K562 (cell line): ENCODE data around the gene GFRA1. TPM values are rescaled to one million over a fixed set of nuclear protein-coding genes. Genes with fewer than 3 reads are reported as not detected.

Experiments
- ATAC-seq: fragments of 200-7000 bp; cut with Tn5 transposase; 3 replicates; pipeline ENCODE4 v1.9.1; 2020; ENCODE audit warnings: moderate library complexity
- BruUV-seq: library from RNA; stranded (reverse); fragments of 400-500 nt; replicated peaks from 2 replicates; lab custom pipeline; 2021; lab: Mats Ljungman, UMichigan
- CTCF ChIA-PET: fragments of 300-600 bp; formaldehyde crosslinking; extraction: SDS; loops from one replicate; lab custom pipeline; 2021; ENCODE audit warnings: low intra/inter-chr PET ratio; lab: Yijun Ruan, JAX
- POLR2A ChIA-PET: fragments of 300-600, 350-650 bp; sonication (Branson Sonifier 250); formaldehyde crosslinking; extraction: SDS; loops from one replicate; lab custom pipeline; 2021; ENCODE audit warnings: antibody characterized with exemption, inconsistent platforms; lab: Yijun Ruan, JAX
- DNase-seq, 4 experiments: peaks; one replicate each; pipeline versions ENCODE4 v3.0.0 to v3.0.0-alpha.2; 2011 to 2018; ENCODE audit warnings: low spot score in 3 of 4, mixed read lengths in 3 of 4; ENCODE audit errors: extremely low read depth in 1 of 4
- FAIRE-seq: peaks from 2 replicates; lab custom pipeline; 2011; peaks lifted over from hg19 to GRCh38; lab: Jason Lieb, UNC
- H2AFZ ChIP-seq: 2 replicates; pipeline ENCODE4 v1.6.0; 2011; ENCODE audit warnings: low read depth, low read length, control low read depth, inconsistent platforms
- H3K27ac ChIP-seq: fragments of 200-600 bp; 3 replicates; pipeline ENCODE4 v1.8.0; 2011; ENCODE audit warnings: low read depth, mild to moderate bottlenecking, control low read depth, inconsistent platforms, low read length, moderate library complexity, mixed read lengths; ENCODE audit errors: extremely low read depth
- H3K27me3 ChIP-seq, 2 experiments: fragments of 300-600 bp in 1 of 2; 2 replicates in 1 of 2; 3 replicates in 1 of 2; pipeline versions ENCODE4 v1.6.0 to v1.8.0; 2011; ENCODE audit warnings: inconsistent platforms in 2 of 2, low read length in 2 of 2, mild to moderate bottlenecking in 1 of 2, mixed read lengths in 1 of 2, moderate library complexity in 1 of 2; ENCODE audit not compliant: control insufficient read depth in 2 of 2, insufficient read depth in 2 of 2
- H3K36me3 ChIP-seq: fragments of 300-600 bp; 3 replicates; pipeline ENCODE4 v1.8.0; 2011; ENCODE audit warnings: mild to moderate bottlenecking, low read length, inconsistent platforms; ENCODE audit not compliant: control insufficient read depth, insufficient read depth
- H3K4me1 ChIP-seq, 2 experiments: fragments of 200-600 bp in 1 of 2; replicated peaks in 1 of 2; 2 replicates in 1 of 2; 3 replicates in 1 of 2; pipeline versions ENCODE4 v1.5.1 to v1.8.0; 2011; ENCODE audit warnings: inconsistent platforms in 2 of 2, low read length in 2 of 2, mild to moderate bottlenecking in 1 of 2, mixed read lengths in 1 of 2, moderate library complexity in 1 of 2; ENCODE audit not compliant: control insufficient read depth in 2 of 2, insufficient read depth in 2 of 2
- H3K4me2 ChIP-seq: 2 replicates; pipeline ENCODE4 v1.6.1; 2011; ENCODE audit warnings: low read length, control low read depth, inconsistent platforms, mixed read lengths; ENCODE audit not compliant: insufficient read depth
- H3K4me3 ChIP-seq: fragments of 200-600 bp; sonication (generic), shearing (Covaris generic); 2 replicates; pipeline ENCODE4 v1.5.1; 2016; ENCODE audit warnings: control low read depth, inconsistent platforms
- H3K79me2 ChIP-seq: fragments of 200-600 bp; 3 replicates; pipeline ENCODE4 v1.8.0; 2011; ENCODE audit warnings: low read length, inconsistent platforms; ENCODE audit not compliant: control insufficient read depth, insufficient read depth
- H3K9ac ChIP-seq, 2 experiments: 2 replicates each; pipeline versions ENCODE4 v1.6.0 to v1.6.1; 2011; ENCODE audit warnings: low read depth in 2 of 2, low read length in 2 of 2, control low read depth in 1 of 2, inconsistent platforms in 1 of 2, mild to moderate bottlenecking in 1 of 2, mixed read lengths in 1 of 2; ENCODE audit not compliant: insufficient read depth in 1 of 2
- H3K9me1 ChIP-seq: one replicate; pipeline ENCODE4 v1.6.0; 2011; ENCODE audit warnings: inconsistent platforms, mild to moderate bottlenecking, low read length, moderate library complexity; ENCODE audit not compliant: control insufficient read depth, insufficient read depth
- H3K9me3 ChIP-seq: replicated peaks from 2 replicates; pipeline ENCODE4 v1.5.1; 2011; ENCODE audit warnings: low read depth, low read length, inconsistent platforms; ENCODE audit not compliant: control insufficient read depth, insufficient read depth
- H4K20me1 ChIP-seq: replicated peaks from 2 replicates; pipeline ENCODE4 v1.6.1; 2011; ENCODE audit warnings: low read length, inconsistent platforms, mixed read lengths; ENCODE audit not compliant: control insufficient read depth, insufficient read depth
- PRDM10 ChIP-seq: fragments of 450-650 bp; IDR thresholded peaks from 2 replicates; pipeline ENCODE4 v1.6.1; 2018; ENCODE audit not compliant: partially characterized antibody
- TFE3 ChIP-seq: fragments of 450-650 bp; formaldehyde crosslinking; IDR thresholded peaks from 2 replicates; pipeline ENCODE4 v1.4.0; 2020; ENCODE audit warnings: mild to moderate bottlenecking, mixed read lengths
- WGBS: fragments of 100-300 bp; shearing (Covaris generic); methylation state at CpG from one replicate; pipeline ENCODE4 v1.1.6; 2016; ENCODE audit warnings: low coverage, mixed read lengths; ENCODE audit not compliant: insufficient coverage; ENCODE audit errors: missing lambda C conversion rate; 5-methylcytosine and 5-hydroxymethylcytosine counted together
- in situ Hi-C: fragments of 300-500 bp; cut with MboI; formaldehyde crosslinking; loops from 4 replicates; pipeline ENCODE4 v1.15.0; 2018; ENCODE audit warnings: inconsistent platforms, mixed read lengths
- intact Hi-C: fragments of 100-400 bp; cut with micrococcal nuclease; formaldehyde crosslinking; loops from 2 replicates; pipeline ENCODE4 v1.14.2; 2022
- polyA plus RNA-seq, 8 experiments: library from polyadenylated mRNA; depleted of rRNA in 4 of 8; stranded (reverse) in 5 of 8; unstranded in 3 of 8; fragments of >200 nt; fragmentation: Nextera tagmentation in 2 of 8; fragmentation: Illumina TruSeq in 1 of 8; extraction: Ambion mirVana in 2 of 8; extraction: Trizol in 1 of 8; gene quantifications; 2 replicates each; pipeline versions ENCODE4 v1.2.1 to v1.2.3, GENCODE V29; 2011 to 2014; ENCODE audit warnings: inconsistent platforms in 1 of 8, missing spikeins in 1 of 8
- total RNA-seq, 7 experiments: library from RNA; depleted of rRNA in 6 of 7; stranded (reverse); fragments of >200 nt in 6 of 7; fragmentation: Illumina TruSeq in 2 of 7; extraction: Trizol in 2 of 7; gene quantifications; 2 replicates each; pipeline versions ENCODE4 v1.2.1 to v1.2.3, GENCODE V29; 2011 to 2021; ENCODE audit warnings: low replicate concordance in 1 of 7

Gene GFRA1
- total and polyA plus RNA-seq, 9 of the 15 experiments (the other 6 are each of a cell fraction or from before 2014, with no cell fraction given) = 0.04 TPM; not detected in 8

- no peak for ATAC-seq
- Histone ChIP-seq H3K27ac (no peak overlapping the region), H3K9ac (no peak overlapping the region), H3K27me3 (no peaks in the 10 kb centered on the region), H3K36me3 (no peaks in the 10 kb centered on the region), H3K79me2 (no peaks in the 10 kb centered on the region), H2AFZ (no peak overlapping the region), H3K4me2 (no peak overlapping the region), H3K9me3 (no peaks in the 10 kb centered on the region), H3K4me1 (no peaks in the 10 kb centered on the region), H4K20me1 (no peaks in the 10 kb centered on the region), H3K4me3 (no peak overlapping the region), H3K9me1 (no peaks in the 10 kb centered on the region)
- no peak for DNase-seq
- TF ChIP-seq TFE3 (CRISPR knock-in tag) = no peak
- peak; percentile 51 for TF ChIP-seq PRDM10
- no TSS peak for BruUV-seq
- ChIA-PET POLR2A (no interaction called here), CTCF (no interaction called here)
- intact Hi-C loops = no loop called here
- in situ Hi-C loops = no loop called here
- no peak for FAIRE-seq
- 2% methylated on average over 6 of the region's 6 CpGs for WGBS
Observed at GRCh38 chr10:116088985-116089384, 184.0 kb downstream of the GFRA1 start.
